ENCODE data around the gene ZNF438.

ZNF438 gene

GRCh38 chr10:30847642-30848041, 184.0 kb downstream of the ZNF438 start:
- ATAC-seq, result no peak
- TF ChIP-seq, protein P1, sequence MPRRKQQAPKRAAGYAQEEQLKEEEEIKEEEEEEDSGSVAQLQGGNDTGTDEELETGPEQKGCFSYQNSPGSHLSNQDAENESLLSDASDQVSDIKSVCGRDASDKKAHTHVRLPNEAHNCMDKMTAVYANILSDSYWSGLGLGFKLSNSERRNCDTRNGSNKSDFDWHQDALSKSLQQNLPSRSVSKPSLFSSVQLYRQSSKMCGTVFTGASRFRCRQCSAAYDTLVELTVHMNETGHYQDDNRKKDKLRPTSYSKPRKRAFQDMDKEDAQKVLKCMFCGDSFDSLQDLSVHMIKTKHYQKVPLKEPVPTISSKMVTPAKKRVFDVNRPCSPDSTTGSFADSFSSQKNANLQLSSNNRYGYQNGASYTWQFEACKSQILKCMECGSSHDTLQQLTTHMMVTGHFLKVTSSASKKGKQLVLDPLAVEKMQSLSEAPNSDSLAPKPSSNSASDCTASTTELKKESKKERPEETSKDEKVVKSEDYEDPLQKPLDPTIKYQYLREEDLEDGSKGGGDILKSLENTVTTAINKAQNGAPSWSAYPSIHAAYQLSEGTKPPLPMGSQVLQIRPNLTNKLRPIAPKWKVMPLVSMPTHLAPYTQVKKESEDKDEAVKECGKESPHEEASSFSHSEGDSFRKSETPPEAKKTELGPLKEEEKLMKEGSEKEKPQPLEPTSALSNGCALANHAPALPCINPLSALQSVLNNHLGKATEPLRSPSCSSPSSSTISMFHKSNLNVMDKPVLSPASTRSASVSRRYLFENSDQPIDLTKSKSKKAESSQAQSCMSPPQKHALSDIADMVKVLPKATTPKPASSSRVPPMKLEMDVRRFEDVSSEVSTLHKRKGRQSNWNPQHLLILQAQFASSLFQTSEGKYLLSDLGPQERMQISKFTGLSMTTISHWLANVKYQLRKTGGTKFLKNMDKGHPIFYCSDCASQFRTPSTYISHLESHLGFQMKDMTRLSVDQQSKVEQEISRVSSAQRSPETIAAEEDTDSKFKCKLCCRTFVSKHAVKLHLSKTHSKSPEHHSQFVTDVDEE (CRISPR knock-in tag; IDR thresholded peaks at IDR 0.05), result no peak
- TF ChIP-seq, protein P2, sequence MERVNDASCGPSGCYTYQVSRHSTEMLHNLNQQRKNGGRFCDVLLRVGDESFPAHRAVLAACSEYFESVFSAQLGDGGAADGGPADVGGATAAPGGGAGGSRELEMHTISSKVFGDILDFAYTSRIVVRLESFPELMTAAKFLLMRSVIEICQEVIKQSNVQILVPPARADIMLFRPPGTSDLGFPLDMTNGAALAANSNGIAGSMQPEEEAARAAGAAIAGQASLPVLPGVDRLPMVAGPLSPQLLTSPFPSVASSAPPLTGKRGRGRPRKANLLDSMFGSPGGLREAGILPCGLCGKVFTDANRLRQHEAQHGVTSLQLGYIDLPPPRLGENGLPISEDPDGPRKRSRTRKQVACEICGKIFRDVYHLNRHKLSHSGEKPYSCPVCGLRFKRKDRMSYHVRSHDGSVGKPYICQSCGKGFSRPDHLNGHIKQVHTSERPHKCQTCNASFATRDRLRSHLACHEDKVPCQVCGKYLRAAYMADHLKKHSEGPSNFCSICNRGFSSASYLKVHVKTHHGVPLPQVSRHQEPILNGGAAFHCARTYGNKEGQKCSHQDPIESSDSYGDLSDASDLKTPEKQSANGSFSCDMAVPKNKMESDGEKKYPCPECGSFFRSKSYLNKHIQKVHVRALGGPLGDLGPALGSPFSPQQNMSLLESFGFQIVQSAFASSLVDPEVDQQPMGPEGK (CRISPR knock-in tag; IDR thresholded peaks at IDR 0.05; ENCODE audit: borderline replicate concordance), result no peak
- TF ChIP-seq ZNF70 (CRISPR knock-in tag; IDR thresholded peaks at IDR 0.05) (no peak), PPARA (CRISPR knock-in tag; IDR thresholded peaks at IDR 0.05; ENCODE audit: borderline replicate concordance) (no peak), CSDC2 (CRISPR knock-in tag; IDR thresholded peaks at IDR 0.05) (no peak), TCF4 (CRISPR knock-in tag; IDR thresholded peaks at IDR 0.05; ENCODE audit: borderline replicate concordance) (no peak), RARB (CRISPR knock-in tag; IDR thresholded peaks at IDR 0.05) (no peak), TOX (CRISPR knock-in tag; IDR thresholded peaks at IDR 0.05; ENCODE audit: borderline replicate concordance) (no peak), ZC3H10 (CRISPR knock-in tag; IDR thresholded peaks at IDR 0.05) (no peak)
- TF ChIP-seq, protein P3, sequence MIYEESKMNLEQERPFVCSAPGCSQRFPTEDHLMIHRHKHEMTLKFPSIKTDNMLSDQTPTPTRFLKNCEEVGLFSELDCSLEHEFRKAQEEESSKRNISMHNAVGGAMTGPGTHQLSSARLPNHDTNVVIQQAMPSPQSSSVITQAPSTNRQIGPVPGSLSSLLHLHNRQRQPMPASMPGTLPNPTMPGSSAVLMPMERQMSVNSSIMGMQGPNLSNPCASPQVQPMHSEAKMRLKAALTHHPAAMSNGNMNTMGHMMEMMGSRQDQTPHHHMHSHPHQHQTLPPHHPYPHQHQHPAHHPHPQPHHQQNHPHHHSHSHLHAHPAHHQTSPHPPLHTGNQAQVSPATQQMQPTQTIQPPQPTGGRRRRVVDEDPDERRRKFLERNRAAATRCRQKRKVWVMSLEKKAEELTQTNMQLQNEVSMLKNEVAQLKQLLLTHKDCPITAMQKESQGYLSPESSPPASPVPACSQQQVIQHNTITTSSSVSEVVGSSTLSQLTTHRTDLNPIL (CRISPR knock-in tag; IDR thresholded peaks at IDR 0.05; ENCODE audit: low read depth), result no peak

DNA sequence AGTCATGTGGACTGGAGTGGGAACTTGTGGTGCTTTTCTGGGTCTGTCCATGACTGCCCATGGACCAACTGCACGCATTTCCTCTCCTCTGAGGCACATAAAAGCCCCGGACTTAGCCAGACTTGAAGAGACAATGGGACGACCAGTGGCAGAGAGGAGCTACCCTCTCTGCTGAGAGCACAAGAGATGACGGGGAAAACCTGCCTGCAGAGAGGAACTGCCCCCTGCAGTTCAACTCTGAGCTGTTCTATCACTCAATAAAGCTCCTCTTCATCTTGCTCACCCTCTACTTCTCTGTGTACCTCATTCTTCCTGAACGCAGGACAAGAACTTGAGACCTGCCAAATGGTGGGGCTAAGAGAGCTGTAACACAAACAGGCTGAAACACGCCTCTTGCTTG, 184.5 kb downstream of the ZNF438 start:
- no peak for ATAC-seq
- TF ChIP-seq ARNTL (CRISPR knock-in tag; IDR thresholded peaks at IDR 0.05; ENCODE audit: borderline replicate concordance, low read depth), result no peak
- no peak for TF ChIP-seq ZNF565 (CRISPR knock-in tag; conservative IDR thresholded peaks at IDR 0.05; ENCODE audit: low read depth)
- TF ChIP-seq, protein P1 (CRISPR knock-in tag; IDR thresholded peaks at IDR 0.05), result no peak
- TF ChIP-seq TOX (CRISPR knock-in tag; IDR thresholded peaks at IDR 0.05; ENCODE audit: borderline replicate concordance), result no peak
- TF ChIP-seq, protein P3 (CRISPR knock-in tag; IDR thresholded peaks at IDR 0.05; ENCODE audit: low read depth), result no peak
- TF ChIP-seq ESRRG (CRISPR knock-in tag; IDR thresholded peaks at IDR 0.05), result no peak
- no peak for TF ChIP-seq PPARA (CRISPR knock-in tag; IDR thresholded peaks at IDR 0.05; ENCODE audit: borderline replicate concordance)
- TF ChIP-seq OSR1 (CRISPR knock-in tag; IDR thresholded peaks at IDR 0.05), result no peak
- TF ChIP-seq BACH2 (CRISPR knock-in tag; IDR thresholded peaks at IDR 0.05; ENCODE audit: borderline replicate concordance), result no peak
- TF ChIP-seq, protein P2 (CRISPR knock-in tag; IDR thresholded peaks at IDR 0.05; ENCODE audit: borderline replicate concordance), result no peak
- no peak for TF ChIP-seq ZNF8 (CRISPR knock-in tag; IDR thresholded peaks at IDR 0.05)

GRCh38 chr10:30846710-30847109, 185.0 kb downstream of the ZNF438 start:
- ATAC-seq, result no peak
- TF ChIP-seq ZFP30 (CRISPR knock-in tag; IDR thresholded peaks at IDR 0.05) (no peak), ZNF8 (CRISPR knock-in tag; IDR thresholded peaks at IDR 0.05) (no peak), ISL1 (CRISPR knock-in tag; IDR thresholded peaks at IDR 0.05) (no peak), CSRNP3 (CRISPR knock-in tag; IDR thresholded peaks at IDR 0.05) (no peak), SNAI2 (CRISPR knock-in tag; IDR thresholded peaks at IDR 0.05) (no peak), ESRRG (CRISPR knock-in tag; IDR thresholded peaks at IDR 0.05) (no peak)
- TF ChIP-seq, protein P2 (CRISPR knock-in tag; IDR thresholded peaks at IDR 0.05; ENCODE audit: borderline replicate concordance), result no peak

All from SK-N-SH treated with all-trans-retinoic acid at 6 μM for 48 hours (cell line).